BE2C (cell line): ENCODE measurements around the gene CHCHD3.

Experiments used
- DNase-seq: peaks from one replicate; pipeline ENCODE4 v3.0.0-alpha.2; 2020
- H3K27me3 ChIP-seq: fragments of 250-450 bp; sonication (Bioruptor Pico); 2 replicates; pipeline ENCODE4 v1.5.1; 2020; ENCODE audit warnings: mild to moderate bottlenecking
- H3K36me3 ChIP-seq: fragments of 250-450 bp; sonication (Bioruptor Pico); 2 replicates; pipeline ENCODE4 v1.5.1; 2020; ENCODE audit warnings: mild to moderate bottlenecking
- H3K4me1 ChIP-seq: fragments of 250-450 bp; sonication (Bioruptor Pico); 2 replicates; pipeline ENCODE4 v1.5.1; 2020
- H3K4me3 ChIP-seq: 2 replicates; pipeline ENCODE4 v1.5.1; 2011; ENCODE audit warnings: low read depth, low read length
- H3K9me3 ChIP-seq: fragments of 250-450 bp; sonication (Bioruptor Pico); 2 replicates; pipeline ENCODE4 v1.5.1; 2020
- TF ChIP-seq, protein P1 (sequence below): IDR thresholded peaks from 2 replicates; pipeline ENCODE4 v1.5.1; 2012; ENCODE audit warnings: mild to moderate bottlenecking, low read depth, low read length

Gene CHCHD3

DNA sequence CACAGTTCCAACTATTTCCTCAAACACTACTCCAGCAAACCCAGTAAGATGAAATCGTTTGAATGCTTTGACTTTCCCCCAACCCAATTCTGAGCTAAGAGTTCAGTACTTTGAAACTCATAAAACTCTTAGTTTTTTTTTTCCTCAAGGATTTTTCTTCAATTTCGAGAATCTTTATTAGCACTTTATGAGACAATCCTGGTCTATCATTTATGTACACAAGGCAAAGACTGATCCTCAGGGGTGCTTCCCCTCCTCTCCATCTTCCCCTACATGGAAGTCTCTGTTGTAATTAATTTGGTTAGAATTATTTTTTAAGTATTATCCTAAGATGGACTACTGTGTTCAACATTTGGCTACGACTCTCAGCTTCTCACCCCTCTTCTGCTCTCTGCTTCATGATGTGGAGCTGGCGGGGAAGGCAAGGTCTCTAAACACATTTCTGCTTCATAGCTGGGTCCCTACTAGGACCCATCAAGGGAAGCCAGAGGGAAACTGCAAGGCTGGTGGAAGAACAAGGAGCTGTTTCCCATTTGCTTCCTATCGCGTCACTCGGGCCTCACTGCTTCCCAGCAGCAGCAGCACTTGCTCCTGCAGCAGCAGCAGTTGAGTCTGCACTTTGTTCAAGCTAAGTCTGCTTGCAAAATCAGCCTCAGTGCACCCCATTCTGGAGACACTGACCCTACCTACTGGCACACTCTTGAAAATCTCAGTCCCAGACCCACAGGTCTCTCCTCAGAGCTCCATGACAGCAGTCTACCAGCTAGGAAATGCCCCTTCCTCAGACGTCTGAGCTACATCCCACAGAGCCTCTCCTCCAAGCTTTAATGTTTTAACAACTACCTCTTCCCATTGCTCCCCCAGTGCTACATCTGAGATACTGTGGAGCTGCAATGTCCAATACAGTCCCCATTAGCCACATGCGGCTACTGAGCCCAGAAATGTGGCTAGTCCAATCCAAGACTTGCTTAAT, 90.0 kb downstream of the CHCHD3 start:
- H3K4me1 ChIP-seq = peaks cover 28% of the 10 kb centered on the region
- TF ChIP-seq, protein P1, sequence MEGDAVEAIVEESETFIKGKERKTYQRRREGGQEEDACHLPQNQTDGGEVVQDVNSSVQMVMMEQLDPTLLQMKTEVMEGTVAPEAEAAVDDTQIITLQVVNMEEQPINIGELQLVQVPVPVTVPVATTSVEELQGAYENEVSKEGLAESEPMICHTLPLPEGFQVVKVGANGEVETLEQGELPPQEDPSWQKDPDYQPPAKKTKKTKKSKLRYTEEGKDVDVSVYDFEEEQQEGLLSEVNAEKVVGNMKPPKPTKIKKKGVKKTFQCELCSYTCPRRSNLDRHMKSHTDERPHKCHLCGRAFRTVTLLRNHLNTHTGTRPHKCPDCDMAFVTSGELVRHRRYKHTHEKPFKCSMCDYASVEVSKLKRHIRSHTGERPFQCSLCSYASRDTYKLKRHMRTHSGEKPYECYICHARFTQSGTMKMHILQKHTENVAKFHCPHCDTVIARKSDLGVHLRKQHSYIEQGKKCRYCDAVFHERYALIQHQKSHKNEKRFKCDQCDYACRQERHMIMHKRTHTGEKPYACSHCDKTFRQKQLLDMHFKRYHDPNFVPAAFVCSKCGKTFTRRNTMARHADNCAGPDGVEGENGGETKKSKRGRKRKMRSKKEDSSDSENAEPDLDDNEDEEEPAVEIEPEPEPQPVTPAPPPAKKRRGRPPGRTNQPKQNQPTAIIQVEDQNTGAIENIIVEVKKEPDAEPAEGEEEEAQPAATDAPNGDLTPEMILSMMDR = no peak
- DNase-seq = peak; percentile 16
- no peak overlapping the region for H3K4me3 ChIP-seq
- H3K9me3 ChIP-seq = no peaks in the 10 kb centered on the region; the same call in 1 of the 2 replicates
- H3K27me3 ChIP-seq = no peaks in the 10 kb centered on the region
- H3K36me3 ChIP-seq = no peaks in the 10 kb centered on the region; the same call in 1 of the 2 replicates

DNA sequence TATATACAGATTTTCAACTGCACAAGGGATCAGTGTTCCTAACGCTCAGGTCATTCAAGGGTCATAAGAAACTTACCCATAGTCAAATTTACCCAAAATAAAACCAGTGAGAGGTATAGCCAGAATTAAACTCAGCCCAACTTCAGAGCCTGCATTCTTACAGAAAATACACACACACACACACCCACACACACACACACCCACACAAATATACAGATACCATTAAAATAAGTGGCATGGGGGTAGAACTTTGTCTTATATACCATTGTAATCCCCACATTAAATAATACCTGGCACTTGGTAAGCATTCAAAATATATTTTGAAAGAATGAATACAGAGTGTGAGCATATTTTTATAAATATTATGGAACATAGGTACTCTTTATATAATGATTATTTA, 93.8 kb downstream of the CHCHD3 start:
- DNase-seq = no peak
- peaks cover 2% of the 10 kb centered on the region for H3K9me3 ChIP-seq
- TF ChIP-seq, protein P1 = no peak
- no peaks in the 10 kb centered on the region for H3K27me3 ChIP-seq
- no peak overlapping the region for H3K4me3 ChIP-seq
- H3K36me3 ChIP-seq = no peaks in the 10 kb centered on the region
- peaks cover 14% of the 10 kb centered on the region for H3K4me1 ChIP-seq

DNA sequence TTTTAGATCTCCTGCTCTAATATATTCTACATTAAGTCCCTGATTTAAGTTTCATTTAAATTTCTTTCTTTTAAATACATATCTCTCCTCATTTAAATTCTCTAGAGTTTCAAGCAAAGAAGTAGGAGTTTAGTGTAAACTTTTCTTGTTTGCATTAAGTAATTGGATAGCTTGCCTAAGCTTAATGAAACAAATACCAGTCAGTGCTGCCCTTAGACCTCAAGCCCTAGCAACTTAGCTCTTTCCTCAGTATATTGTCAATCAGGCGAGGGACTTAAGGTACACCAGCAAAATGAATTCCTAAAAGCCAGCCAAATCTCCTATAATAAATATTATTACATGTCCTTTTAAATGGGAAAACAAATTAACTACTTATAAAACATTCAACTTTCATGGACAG, 101.5 kb downstream of the CHCHD3 start:
- no peak for DNase-seq
- no peaks in the 10 kb centered on the region for H3K27me3 ChIP-seq

DNA sequence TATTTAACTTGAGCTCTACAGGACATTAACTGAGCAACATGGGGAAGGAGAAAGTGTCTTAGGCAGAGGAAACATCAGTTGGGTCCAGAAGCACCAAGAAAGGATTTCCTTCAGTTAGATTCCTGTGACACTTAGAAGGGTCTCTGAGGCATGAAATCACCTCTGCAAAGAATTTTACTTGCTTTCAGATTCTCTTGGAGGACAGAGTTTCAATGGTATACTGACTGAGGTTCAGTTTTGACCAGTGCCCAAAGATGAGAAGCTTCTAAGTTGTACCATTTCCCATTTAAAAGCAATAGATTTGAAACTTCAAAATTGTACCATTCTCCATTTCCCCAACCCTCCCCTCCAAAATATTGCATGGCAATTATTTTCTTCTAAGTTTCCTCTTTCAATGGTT, 102.4 kb downstream of the CHCHD3 start:
- Histone ChIP-seq H3K4me3 (no peak overlapping the region), H3K27me3 (no peaks in the 10 kb centered on the region), H3K9me3 (no peaks in the 10 kb centered on the region), H3K36me3 (peaks cover 8% of the 10 kb centered on the region), H3K4me1 (peaks cover 13% of the 10 kb centered on the region)
- TF ChIP-seq, protein P1 = no peak
- DNase-seq = no peak

More for the DNA sequence above, 101.5 kb downstream of the CHCHD3 start:
- TF ChIP-seq, protein P1 = no peak
- H3K4me3 ChIP-seq = no peak overlapping the region
- peaks cover 13% of the 10 kb centered on the region for H3K4me1 ChIP-seq
- H3K9me3 ChIP-seq = no peaks in the 10 kb centered on the region
- H3K36me3 ChIP-seq = no peaks in the 10 kb centered on the region

DNA sequence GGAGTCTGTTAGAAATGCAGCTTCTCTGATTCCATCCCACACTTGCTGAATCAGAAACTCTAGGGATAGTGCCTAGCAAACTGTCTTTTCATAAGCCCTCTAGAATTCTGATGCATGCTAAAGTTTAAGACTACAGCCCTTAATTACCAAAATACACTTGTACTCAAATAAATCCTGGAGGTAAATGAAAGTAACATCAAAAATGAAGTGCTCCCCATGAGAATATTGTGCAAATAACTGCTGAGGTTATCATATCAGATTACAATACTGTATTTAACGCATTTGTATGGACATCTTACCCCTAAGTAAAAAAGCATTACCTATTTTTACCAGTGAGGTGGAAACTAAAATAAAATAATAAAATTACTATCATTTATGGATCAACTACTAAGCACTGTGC, 104.7 kb downstream of the CHCHD3 start:
- H3K27me3 ChIP-seq = no peaks in the 10 kb centered on the region
- H3K9me3 ChIP-seq = no peaks in the 10 kb centered on the region
- no peak overlapping the region for H3K4me3 ChIP-seq
- TF ChIP-seq, protein P1 = no peak
- H3K36me3 ChIP-seq = peaks cover 27% of the 10 kb centered on the region
- H3K4me1 ChIP-seq = peaks cover 13% of the 10 kb centered on the region
- DNase-seq = no peak

DNA sequence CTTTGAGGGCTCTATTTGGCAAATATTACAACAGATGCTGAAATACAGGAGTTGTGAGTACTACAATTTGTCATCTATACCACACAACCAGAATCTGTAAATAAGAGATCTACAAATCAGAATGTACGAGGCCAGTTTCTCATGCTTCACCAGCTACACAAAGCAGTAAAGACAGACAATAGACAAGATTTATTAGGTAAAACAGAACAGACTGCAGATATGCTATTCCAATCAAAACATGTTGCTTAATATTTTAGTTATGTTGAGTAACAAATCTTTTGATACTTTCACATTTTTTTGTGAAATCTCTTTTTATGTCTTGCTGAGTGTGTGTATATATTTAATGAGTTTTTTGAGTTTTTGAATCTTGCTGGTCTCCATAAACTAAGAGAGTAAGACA, 109.1 kb downstream of the CHCHD3 start:
- no peaks in the 10 kb centered on the region for H3K27me3 ChIP-seq
- TF ChIP-seq, protein P1 = no peak
- H3K36me3 ChIP-seq = peaks cover 27% of the 10 kb centered on the region
- no peak overlapping the region for H3K4me3 ChIP-seq
- H3K9me3 ChIP-seq = no peaks in the 10 kb centered on the region
- no peak for DNase-seq
- H3K4me1 ChIP-seq = peaks cover 13% of the 10 kb centered on the region
